Coronary artery (tissue), 2 donors: Measurements from ENCODE around the gene AP3B1.

ENCODE experiments used
- DNase-seq: peaks from one replicate; pipeline ENCODE4 v3.0.0-alpha.2; 2017; ENCODE audit warnings: low spot score
- H3K27ac ChIP-seq, 2 donors: fragments of 200-600 bp; sonication (generic); one replicate each; pipeline ENCODE4 v1.5.1; 2016 to 2019
- H3K4me3 ChIP-seq: fragments of 200-600 bp; sonication (generic); 2 replicates; pipeline ENCODE4 v1.5.1; 2016; ENCODE audit warnings: mild to moderate bottlenecking, moderate library complexity
- TF ChIP-seq, protein P1 (sequence below): fragments of 200-600 bp; sonication (generic); IDR thresholded peaks from one replicate; pipeline ENCODE4 v1.5.1; 2019; ENCODE audit warnings: antibody characterized with exemption

The AP3B1 gene, protein sequence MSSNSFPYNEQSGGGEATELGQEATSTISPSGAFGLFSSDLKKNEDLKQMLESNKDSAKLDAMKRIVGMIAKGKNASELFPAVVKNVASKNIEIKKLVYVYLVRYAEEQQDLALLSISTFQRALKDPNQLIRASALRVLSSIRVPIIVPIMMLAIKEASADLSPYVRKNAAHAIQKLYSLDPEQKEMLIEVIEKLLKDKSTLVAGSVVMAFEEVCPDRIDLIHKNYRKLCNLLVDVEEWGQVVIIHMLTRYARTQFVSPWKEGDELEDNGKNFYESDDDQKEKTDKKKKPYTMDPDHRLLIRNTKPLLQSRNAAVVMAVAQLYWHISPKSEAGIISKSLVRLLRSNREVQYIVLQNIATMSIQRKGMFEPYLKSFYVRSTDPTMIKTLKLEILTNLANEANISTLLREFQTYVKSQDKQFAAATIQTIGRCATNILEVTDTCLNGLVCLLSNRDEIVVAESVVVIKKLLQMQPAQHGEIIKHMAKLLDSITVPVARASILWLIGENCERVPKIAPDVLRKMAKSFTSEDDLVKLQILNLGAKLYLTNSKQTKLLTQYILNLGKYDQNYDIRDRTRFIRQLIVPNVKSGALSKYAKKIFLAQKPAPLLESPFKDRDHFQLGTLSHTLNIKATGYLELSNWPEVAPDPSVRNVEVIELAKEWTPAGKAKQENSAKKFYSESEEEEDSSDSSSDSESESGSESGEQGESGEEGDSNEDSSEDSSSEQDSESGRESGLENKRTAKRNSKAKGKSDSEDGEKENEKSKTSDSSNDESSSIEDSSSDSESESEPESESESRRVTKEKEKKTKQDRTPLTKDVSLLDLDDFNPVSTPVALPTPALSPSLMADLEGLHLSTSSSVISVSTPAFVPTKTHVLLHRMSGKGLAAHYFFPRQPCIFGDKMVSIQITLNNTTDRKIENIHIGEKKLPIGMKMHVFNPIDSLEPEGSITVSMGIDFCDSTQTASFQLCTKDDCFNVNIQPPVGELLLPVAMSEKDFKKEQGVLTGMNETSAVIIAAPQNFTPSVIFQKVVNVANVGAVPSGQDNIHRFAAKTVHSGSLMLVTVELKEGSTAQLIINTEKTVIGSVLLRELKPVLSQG

DNA sequence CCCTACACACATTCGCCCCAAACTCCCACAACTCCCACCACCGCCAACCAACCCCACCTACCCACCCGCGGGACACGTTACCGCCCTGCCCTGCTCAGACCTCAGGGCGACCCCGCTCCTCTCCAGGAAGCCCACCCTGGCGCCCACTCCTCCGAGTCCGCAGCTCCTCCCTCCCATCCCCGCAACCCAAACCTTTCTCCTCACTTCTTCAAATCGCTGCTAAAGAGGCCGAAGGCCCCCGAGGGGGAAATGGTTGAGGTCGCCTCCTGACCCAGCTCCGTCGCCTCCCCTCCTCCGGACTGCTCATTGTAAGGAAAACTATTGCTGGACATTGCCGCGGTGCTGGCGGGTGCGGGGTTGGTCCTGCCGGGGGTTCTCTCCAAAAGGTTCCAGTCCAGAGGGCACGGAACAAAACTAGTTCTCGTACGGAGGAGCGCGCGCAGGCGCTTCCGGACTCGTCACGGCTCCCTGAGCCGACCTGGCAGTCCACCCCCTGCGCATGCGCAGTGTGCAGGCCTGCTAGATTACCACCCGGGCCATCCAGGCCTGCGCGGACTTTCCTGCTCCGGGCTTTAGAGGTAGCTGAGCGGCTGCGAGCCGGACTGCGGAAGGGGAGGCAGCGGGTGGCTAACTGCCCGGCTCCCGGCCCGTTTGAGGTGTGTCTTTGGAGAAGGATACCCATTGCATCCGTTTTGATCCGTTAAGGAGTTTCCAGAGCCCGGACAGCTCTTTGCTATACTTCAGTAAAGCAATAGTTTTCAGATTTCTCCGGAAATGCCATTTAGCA, at the start of gene AP3B1:
AP3B1 (minus strand) TSS at position 451 of the 787 bp plus-strand sequence; CDS start at position 332, 119 bp downstream.
- TF ChIP-seq, protein P1, sequence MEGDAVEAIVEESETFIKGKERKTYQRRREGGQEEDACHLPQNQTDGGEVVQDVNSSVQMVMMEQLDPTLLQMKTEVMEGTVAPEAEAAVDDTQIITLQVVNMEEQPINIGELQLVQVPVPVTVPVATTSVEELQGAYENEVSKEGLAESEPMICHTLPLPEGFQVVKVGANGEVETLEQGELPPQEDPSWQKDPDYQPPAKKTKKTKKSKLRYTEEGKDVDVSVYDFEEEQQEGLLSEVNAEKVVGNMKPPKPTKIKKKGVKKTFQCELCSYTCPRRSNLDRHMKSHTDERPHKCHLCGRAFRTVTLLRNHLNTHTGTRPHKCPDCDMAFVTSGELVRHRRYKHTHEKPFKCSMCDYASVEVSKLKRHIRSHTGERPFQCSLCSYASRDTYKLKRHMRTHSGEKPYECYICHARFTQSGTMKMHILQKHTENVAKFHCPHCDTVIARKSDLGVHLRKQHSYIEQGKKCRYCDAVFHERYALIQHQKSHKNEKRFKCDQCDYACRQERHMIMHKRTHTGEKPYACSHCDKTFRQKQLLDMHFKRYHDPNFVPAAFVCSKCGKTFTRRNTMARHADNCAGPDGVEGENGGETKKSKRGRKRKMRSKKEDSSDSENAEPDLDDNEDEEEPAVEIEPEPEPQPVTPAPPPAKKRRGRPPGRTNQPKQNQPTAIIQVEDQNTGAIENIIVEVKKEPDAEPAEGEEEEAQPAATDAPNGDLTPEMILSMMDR = no peak
- Histone ChIP-seq H3K27ac (peak within 1 kb of the TSS; percentile 89 to 94), H3K4me3 (peak within 1 kb of the TSS; percentile 97)
- peak; percentile 99 for DNase-seq

DNA sequence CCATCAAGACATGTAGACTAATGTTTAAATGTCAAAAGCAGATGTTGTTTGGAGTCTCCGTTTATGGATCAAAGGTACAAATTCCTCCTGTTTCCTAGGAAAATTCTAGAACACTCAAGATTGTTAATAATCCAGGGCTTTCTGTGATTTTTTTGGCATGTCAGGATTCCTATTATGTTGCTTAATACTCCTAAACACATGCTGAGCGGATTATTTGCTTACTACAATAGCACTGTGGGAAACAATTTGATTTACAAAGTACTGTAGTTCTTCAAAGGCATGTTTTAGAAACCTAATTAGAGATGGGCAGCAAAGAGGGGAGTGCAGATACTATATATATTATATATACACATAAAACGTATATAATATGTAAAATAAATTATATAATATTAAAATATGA, 46.9 kb upstream of the AP3B1 start:
- DNase-seq = no peak
- TF ChIP-seq, protein P1 = no peak
- no peak overlapping the region for H3K27ac ChIP-seq
- no peak overlapping the region for H3K4me3 ChIP-seq

DNA sequence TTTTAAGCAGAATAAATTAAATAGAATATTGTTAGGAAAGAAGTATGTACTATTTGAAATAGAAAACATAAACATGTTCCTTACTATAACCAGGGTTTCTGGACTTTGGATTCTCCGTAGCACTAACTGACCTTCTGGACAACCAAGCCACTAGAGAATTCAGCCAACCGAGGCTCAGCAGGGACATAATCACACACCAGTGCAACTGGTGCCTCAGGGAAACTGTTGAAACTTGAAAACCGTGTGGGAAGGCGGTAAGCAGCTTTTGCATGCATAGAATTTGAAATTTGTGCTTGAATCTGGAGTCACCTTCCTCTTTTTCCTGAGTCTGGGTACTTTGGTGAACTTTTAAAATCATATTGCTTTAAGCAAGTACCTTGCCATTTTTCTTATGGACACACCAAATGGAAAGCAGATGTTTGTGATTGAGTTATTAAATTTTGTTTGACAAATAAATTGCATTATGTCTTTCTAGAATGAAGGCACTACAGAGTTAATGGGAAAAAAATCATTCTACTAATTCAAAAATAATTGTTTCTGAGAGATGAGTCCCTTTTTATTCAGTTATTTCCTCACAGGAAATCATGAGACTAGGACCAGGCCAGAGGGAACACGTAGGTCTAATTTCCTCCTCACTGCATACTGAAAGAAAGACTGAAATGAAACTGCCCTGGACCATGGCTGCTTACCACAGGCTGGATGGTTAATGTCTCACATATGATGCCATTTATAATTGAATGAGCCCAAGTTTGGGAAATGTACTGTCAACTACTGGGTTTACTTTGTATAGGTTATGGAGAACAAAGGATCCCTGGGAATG, 45.3 kb upstream of the AP3B1 start:
- DNase-seq = no peak
- H3K27ac ChIP-seq = no peak overlapping the region
- TF ChIP-seq, protein P1 = no peak

DNA sequence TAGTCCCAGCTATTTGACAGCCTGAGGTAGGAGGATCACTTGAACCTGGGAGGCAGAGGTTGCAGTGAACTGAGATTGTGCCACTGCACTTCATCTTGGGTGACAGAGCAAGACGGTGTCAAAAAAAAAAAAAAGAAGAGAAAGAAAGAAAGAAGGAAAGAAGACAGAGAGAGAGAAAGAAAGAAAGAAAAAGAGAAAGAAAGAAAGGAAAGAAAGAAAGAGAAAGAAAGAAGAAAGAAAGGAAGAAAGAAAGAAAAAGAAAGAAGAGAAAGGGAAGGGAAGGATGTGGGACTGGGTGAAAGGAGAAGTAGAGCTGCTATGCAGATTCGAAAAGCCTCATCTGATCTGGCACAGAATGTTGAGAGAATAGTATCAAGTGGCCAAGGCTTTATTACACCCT, 42.2 kb upstream of the AP3B1 start:
- Histone ChIP-seq H3K27ac (no peak overlapping the region), H3K4me3 (no peak overlapping the region)
- DNase-seq = no peak
- TF ChIP-seq, protein P1 = no peak

More for the DNA sequence above, 45.3 kb upstream of the AP3B1 start:
- no peak overlapping the region for H3K4me3 ChIP-seq

DNA sequence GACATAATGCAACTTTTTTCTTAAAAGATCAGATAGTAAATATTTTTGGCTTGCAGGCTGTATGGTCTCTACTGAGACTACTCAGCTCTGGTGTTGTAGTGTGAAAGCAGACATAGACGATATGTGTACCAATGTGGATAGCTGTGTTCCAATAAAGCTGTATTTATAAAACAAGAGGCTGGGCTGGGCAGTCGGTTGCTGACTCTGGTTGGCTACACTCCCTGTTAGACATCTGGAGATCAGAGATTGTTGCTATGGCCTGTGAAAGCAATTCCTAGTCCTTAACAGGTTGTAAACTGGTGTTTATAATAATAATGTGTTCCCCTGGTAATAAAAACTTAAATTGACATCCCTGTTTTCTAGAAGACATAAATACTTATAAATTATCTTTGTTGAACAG, 41.5 kb upstream of the AP3B1 start:
- no peak for DNase-seq
- H3K4me3 ChIP-seq = no peak overlapping the region
- TF ChIP-seq, protein P1 = no peak
- no peak overlapping the region for H3K27ac ChIP-seq

DNA sequence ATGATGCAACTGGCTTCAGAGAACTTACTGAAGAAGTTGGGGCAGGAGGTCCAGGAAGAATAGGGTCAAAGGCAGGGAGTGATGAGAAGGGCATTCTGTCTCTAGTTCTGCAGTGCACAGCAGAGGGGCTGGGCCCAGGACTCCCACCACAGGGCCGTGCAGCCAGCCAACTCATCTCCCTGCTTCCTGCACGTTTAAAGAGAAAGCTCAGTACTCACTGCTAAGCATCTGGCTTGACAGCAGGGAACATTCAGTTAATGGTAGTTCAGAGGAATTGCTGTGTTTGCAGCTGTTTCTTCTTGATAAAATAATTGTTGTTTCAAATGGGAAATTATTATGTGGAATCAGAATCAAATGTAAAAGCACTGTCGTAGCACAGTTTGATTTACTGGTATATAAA, 40.3 kb upstream of the AP3B1 start:
- no peak overlapping the region for H3K27ac ChIP-seq
- TF ChIP-seq, protein P1 = no peak
- no peak overlapping the region for H3K4me3 ChIP-seq
- no peak for DNase-seq
